ENCODE results near the gene OMP.

OMP gene

DNA sequence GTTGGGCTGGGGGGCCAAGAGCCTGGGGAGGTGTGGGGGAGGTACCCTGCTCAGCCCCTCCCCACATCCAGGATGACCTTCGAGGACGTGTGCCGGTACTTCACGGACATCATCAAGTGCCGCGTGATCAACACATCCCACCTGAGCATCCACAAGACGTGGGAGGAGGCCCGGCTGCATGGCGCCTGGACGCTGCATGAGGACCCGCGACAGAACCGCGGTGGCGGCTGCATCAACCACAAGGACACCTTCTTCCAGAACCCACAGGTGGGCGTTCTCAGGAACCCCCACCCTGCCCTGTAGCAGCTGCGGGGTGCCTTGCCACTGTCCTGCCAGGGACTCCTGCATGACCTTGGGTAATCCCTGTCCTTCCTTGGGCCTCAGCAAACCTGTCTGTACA, 15.4 kb downstream of the OMP start:
- POLR2A ChIA-PET, result no interaction called here
- TF ChIP-seq, protein P1, sequence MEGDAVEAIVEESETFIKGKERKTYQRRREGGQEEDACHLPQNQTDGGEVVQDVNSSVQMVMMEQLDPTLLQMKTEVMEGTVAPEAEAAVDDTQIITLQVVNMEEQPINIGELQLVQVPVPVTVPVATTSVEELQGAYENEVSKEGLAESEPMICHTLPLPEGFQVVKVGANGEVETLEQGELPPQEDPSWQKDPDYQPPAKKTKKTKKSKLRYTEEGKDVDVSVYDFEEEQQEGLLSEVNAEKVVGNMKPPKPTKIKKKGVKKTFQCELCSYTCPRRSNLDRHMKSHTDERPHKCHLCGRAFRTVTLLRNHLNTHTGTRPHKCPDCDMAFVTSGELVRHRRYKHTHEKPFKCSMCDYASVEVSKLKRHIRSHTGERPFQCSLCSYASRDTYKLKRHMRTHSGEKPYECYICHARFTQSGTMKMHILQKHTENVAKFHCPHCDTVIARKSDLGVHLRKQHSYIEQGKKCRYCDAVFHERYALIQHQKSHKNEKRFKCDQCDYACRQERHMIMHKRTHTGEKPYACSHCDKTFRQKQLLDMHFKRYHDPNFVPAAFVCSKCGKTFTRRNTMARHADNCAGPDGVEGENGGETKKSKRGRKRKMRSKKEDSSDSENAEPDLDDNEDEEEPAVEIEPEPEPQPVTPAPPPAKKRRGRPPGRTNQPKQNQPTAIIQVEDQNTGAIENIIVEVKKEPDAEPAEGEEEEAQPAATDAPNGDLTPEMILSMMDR (IDR thresholded peaks at IDR 0.05; ENCODE audit: insufficient read depth, low read length, missing control alignments), result no peak
- DNase-seq (ENCODE audit: low read depth, low spot score), result no peak
- H3K4me3 ChIP-seq (ENCODE audit: low read depth, low read length), result no peak overlapping the region
- CTCF ChIA-PET, result interaction anchor here (1.2 to 14.0 kb wide), 4 partner anchors 7 to 22 kb away, joined by 3 to 209 read pairs (median 5); partner anchors contain the start of gene MYO7A

DNA sequence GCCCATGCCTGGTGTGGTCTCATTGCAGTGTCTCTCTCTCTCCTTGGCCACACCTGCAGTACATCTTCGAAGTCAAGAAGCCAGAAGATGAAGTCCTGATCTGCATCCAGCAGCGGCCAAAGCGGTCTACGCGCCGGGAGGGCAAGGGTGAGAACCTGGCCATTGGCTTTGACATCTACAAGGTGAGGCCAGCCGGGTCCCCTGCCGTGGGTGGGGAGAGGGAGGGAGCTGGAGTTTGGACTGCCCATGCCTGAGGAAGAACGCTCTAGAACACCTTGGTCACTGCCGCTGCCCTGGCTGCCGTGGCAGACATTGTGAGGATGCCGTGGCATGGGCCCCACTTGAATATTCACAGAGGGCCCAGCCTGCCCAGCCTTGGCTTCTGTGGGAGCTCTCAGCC, 16.3 kb downstream of the OMP start:
- CTCF ChIA-PET, result interaction anchor here (1.2 to 14.0 kb wide), 5 partner anchors 3 to 23 kb away, joined by 3 to 209 read pairs (median 5); partner anchors contain the start of gene MYO7A
- H3K4me3 ChIP-seq (ENCODE audit: low read depth, low read length), result no peak overlapping the region
- DNase-seq (ENCODE audit: low read depth, low spot score), result no peak
- TF ChIP-seq, protein P1 (IDR thresholded peaks at IDR 0.05; ENCODE audit: insufficient read depth, low read length, missing control alignments), result no peak
- POLR2A ChIA-PET, result no interaction called here

DNA sequence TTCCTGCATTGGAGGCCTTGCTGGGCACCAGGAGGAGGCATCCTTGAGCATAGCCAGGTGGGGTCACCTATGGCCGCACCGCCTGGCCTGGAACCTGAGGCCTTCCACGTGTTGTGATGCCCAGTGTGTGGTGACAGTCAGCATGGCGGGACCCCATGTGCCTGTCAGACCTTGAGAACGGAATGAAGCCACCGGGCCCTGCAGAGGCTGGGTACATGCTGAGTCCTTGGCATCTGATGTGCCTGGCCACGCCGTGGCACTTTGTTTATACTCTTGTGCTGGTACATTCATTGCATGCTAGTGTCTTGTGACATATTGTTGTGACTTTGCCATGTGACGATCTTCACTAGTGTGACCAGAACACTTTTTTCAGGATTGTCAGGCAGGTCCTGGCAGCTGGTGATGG, 16.9 kb downstream of the OMP start:
- ChIA-PET CTCF (interaction anchor here (1.2 to 14.0 kb wide), 3 partner anchors 4 to 72 kb away, joined by 3 to 209 read pairs (median 209); partner anchors contain the start of gene MYO7A), POLR2A (no interaction called here)
- no peak overlapping the region for H3K4me3 ChIP-seq (ENCODE audit: low read depth, low read length)
- TF ChIP-seq, protein P1 (IDR thresholded peaks at IDR 0.05; ENCODE audit: insufficient read depth, low read length, missing control alignments), result no peak
- no peak for DNase-seq (ENCODE audit: low read depth, low spot score)

DNA sequence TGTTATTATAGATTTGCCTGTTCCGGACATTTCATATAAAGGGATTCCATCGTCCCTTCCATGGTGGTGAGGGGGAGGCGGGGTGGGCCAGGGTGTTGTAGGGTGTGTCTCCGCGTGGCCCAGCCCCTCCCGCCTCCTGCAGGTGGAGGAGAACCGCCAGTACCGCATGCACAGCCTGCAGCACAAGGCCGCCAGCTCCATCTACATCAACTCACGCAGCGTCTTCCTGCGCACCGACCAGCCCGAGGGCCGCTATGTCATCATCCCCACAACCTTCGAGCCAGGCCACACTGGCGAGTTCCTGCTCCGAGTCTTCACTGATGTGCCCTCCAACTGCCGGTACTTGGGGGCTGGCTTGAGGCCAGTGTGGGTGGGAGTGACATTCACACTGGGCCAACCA, 17.9 kb downstream of the OMP start:
- H3K4me3 ChIP-seq (ENCODE audit: low read depth, low read length), result no peak overlapping the region
- ChIA-PET POLR2A (no interaction called here), CTCF (interaction anchor here (1.0 to 14.0 kb wide), 7 partner anchors 5 to 428 kb away, joined by 3 to 209 read pairs (median 9); partner anchors contain the start of gene MYO7A)
- no peak for DNase-seq (ENCODE audit: low read depth, low spot score)
- TF ChIP-seq, protein P1 (IDR thresholded peaks at IDR 0.05; ENCODE audit: insufficient read depth, low read length, missing control alignments), result no peak

DNA sequence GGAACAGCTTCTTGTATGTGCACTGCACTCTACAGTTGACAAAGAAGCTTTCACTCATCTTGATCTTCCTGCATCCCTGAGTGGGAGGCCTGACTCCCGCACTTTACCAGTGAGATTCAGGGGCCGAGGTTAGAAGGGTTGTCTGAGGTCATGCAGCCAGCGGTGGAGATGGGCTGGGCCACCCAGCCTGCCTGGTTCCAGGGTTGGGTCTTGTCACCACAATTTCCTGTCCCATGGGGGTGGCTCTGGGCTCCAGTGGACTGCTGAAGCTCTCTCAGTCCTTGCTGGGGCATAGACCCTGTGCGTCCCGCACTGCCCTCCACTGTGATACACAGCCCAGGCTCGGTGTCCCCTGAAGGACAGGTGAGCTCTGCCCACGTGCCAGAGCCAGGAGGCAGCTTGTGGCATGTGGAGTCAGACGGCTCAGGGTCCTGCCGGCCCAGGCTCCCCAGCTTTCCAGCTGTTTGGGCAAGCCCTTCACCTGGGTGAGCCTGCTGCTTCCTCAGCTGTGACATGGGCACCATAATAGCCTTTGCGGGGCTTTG, 18.5 kb downstream of the OMP start:
- no peak overlapping the region for H3K4me3 ChIP-seq (ENCODE audit: low read depth, low read length)
- TF ChIP-seq, protein P1 (IDR thresholded peaks at IDR 0.05; ENCODE audit: insufficient read depth, low read length, missing control alignments), result no peak
- CTCF ChIA-PET, result interaction anchor here (1.0 to 14.0 kb wide), 8 partner anchors 4 to 498 kb away, joined by 4 to 209 read pairs (median 8); partner anchors contain the start of gene MYO7A
- POLR2A ChIA-PET, result no interaction called here
- no peak for DNase-seq (ENCODE audit: low read depth, low spot score)

DNA sequence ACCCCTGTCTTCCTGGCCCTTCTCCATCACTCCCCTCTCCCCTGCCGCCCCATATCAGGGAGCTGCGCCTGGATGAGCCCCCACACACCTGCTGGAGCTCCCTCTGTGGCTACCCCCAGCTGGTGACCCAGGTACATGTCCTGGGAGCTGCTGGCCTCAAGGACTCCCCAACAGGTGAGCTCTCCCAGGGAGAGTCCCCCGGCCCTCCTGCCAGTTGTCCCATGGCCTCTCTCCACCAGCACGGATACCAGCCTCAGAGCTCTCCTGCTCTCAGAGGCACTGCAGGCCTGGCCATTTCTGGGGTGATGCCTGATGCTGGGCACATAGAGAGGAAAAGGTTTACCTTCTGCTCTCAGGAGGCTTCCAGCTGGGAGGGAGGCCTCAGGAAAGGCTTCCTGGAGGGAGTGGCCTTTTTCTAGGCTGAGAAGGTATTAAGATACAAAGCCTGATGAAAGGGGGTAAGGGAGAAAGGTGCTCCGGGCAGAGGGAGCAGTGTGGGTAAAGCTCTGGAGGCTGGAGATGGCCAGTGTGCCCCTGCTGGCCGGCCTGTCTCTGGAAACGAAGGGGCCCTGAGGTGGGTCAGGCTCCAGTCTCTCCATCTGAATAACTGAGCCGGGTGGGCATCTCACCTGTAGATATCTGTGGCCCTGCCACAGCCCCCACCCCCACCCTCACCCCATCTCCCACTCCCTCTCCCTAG, 19.4 kb downstream of the OMP start:
- POLR2A ChIA-PET, result interaction anchor here (1.7 kb wide), 1 partner anchor 55 kb away, joined by 4 read pairs; the partner anchor contains the start of gene CAPN5
- DNase-seq (ENCODE audit: low read depth, low spot score), result no peak
- no peak overlapping the region for H3K4me3 ChIP-seq (ENCODE audit: low read depth, low read length)
- TF ChIP-seq, protein P1 (IDR thresholded peaks at IDR 0.05; ENCODE audit: insufficient read depth, low read length, missing control alignments), result no peak
- CTCF ChIA-PET, result interaction anchor here (1.0 to 14.0 kb wide), 8 partner anchors 3 to 497 kb away, joined by 3 to 209 read pairs (median 8); partner anchors contain the start of gene MYO7A
